PC-9 (cell line): ENCODE measurements around the gene ADD3. TPM values are rescaled to one million over a fixed set of nuclear protein-coding genes. Genes with fewer than 3 reads are reported as not detected.

Experiments
- BruUV-seq: library from RNA; stranded (reverse); fragments of 400-500 nt; replicated peaks from 2 replicates; lab custom pipeline; 2021; lab: Mats Ljungman, UMichigan
- CTCF ChIA-PET: fragments of 300-600 bp; sonication (Branson Sonifier 250); formaldehyde crosslinking; loops from one replicate; lab custom pipeline; 2022; ENCODE audit warnings: antibody characterized with exemption; lab: Charles Lee
- POLR2A ChIA-PET: fragments of 300-600 bp; sonication (Branson Sonifier 250); formaldehyde crosslinking; loops from one replicate; lab custom pipeline; 2022; ENCODE audit warnings: antibody characterized with exemption; ENCODE audit not compliant: unreplicated experiment; lab: Charles Lee
- DNase-seq, 2 experiments: peaks; one replicate each; pipeline versions ENCODE4 v3.0.0 to v3.0.0-alpha.2; 2015 to 2022; ENCODE audit warnings: mixed read lengths in 1 of 2
- H2AFZ ChIP-seq: fragments of 200-600 bp; sonication (generic); 2 replicates; pipeline ENCODE4 v1.8.1; 2017; ENCODE audit warnings: antibody characterized with exemption
- H3F3A ChIP-seq: fragments of 200-600 bp; sonication (generic); 2 replicates; pipeline ENCODE4 v1.8.1; 2017; ENCODE audit warnings: antibody characterized with exemption, mild to moderate bottlenecking, low read depth; ENCODE audit not compliant: insufficient read depth
- H3K27ac ChIP-seq: fragments of 200-600 bp; sonication (generic); 2 replicates; pipeline ENCODE4 v1.6.1; 2016; ENCODE audit warnings: mixed run types
- H3K27me3 ChIP-seq: fragments of 200-600 bp; sonication (generic); 2 replicates; pipeline ENCODE4 v1.6.1; 2016; ENCODE audit warnings: low read depth, mixed run types; ENCODE audit not compliant: insufficient read depth
- H3K36me3 ChIP-seq: fragments of 200-600 bp; sonication (generic); 2 replicates; pipeline ENCODE4 v1.6.1; 2016; ENCODE audit warnings: low read depth, mixed run types
- H3K4me1 ChIP-seq: fragments of 200-600 bp; sonication (generic); replicated peaks from 2 replicates; pipeline ENCODE4 v1.6.1; 2016; ENCODE audit warnings: mixed run types; ENCODE audit not compliant: insufficient read depth
- H3K4me2 ChIP-seq: fragments of 200-600 bp; sonication (generic); 2 replicates; pipeline ENCODE4 v1.6.1; 2017; ENCODE audit warnings: mixed run types
- H3K4me3 ChIP-seq: fragments of 200-600 bp; sonication (generic); 2 replicates; pipeline ENCODE4 v1.6.1; 2016; ENCODE audit warnings: mixed run types
- H3K79me2 ChIP-seq: fragments of 200-600 bp; sonication (generic); 2 replicates; pipeline ENCODE4 v1.6.1; 2017; ENCODE audit warnings: low read depth, mixed run types
- H3K9me2 ChIP-seq: fragments of 200-600 bp; sonication (generic); 2 replicates; pipeline ENCODE4 v1.8.1; 2017; ENCODE audit warnings: mild to moderate bottlenecking; ENCODE audit not compliant: insufficient read depth
- H3K9me3 ChIP-seq: fragments of 200-600 bp; sonication (generic); 2 replicates; pipeline ENCODE4 v1.8.1; 2016; ENCODE audit warnings: low read depth; ENCODE audit not compliant: insufficient read depth
- H4K20me1 ChIP-seq: fragments of 200-600 bp; sonication (generic); 2 replicates; pipeline ENCODE4 v1.8.1; 2017; ENCODE audit not compliant: insufficient read depth
- EZH2 ChIP-seq: fragments of 200-600 bp; sonication (generic); IDR thresholded peaks from 2 replicates; pipeline ENCODE4 v1.8.0; 2017; ENCODE audit warnings: antibody characterized with exemption, low read depth
- intact Hi-C: fragments of 100-400 bp; cut with micrococcal nuclease; formaldehyde crosslinking; loops from one replicate; pipeline ENCODE4 v1.10.0; 2022; ENCODE audit not compliant: unreplicated experiment
- total RNA-seq: library from RNA; stranded (reverse); gene quantifications from 2 replicates; pipeline ENCODE4 v1.2.3, GENCODE V29; 2021
- TF ChIP-seq, protein P1 (sequence below): fragments of 200-600 bp; sonication (generic); conservative IDR thresholded peaks from 2 replicates; pipeline ENCODE4 v1.6.1; 2017; ENCODE audit warnings: mixed run types, antibody characterized with exemption, mild to moderate bottlenecking, moderate library complexity

Gene ADD3
- total RNA-seq, 1 experiment from 2014 or later, result 77.7 TPM

DNA sequence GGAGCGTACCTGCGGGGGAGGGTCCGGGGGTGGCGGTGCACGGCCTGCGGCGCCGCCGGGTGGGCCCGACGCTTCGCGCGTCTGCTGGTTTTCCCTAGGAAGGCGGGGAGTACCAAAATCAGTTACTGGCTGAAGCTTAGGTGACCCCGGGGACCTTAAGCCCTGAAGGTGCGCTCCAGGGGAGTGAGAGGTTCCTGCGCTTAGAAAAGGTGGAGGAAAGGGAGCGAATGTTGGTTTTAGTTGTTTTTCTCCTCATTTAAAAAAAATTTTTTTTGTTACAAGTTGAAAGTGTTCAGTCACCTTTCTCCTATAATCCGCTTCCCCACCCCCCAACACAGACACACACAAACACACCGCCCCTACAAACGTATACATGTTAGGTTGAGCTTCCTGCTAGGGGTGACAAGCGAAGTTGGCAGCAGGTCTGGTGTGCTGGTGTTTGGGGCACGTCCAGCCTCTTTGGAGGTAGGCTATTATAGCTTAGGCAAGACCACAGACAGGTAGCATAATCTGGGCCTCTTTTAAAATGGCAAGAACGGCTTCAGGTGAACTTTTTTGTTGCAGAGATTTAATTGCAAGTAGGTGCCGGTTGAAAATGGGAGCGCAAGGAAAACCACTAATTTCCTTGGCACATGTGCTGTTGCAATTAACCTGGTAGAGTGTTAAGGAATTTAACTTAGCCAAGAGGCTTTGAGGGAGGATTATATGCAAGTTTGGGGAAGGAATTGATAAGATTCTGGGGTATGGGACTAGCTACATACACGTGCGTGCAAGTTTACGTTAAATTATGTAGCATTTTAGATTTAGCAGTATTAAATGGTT lies 945 bp downstream of the ADD3 start:
- H3F3A ChIP-seq, result peaks cover 5% of the 10 kb centered on the region; the same call in 1 of the 2 replicates
- POLR2A ChIA-PET, result interaction anchor here (0.6 kb wide), 1 partner anchor 199 kb away, joined by 8 read pairs; the partner anchor contains the start of gene MXI1
- BruUV-seq, result TSS peak; percentile 24

GRCh38 chr10:110009736-110010475 lies 2.1 kb downstream of the ADD3 start:
- CTCF ChIA-PET, result no interaction called here
- Histone ChIP-seq H3K9me2 (no peaks in the 10 kb centered on the region; the same call in 1 of the 2 replicates), H3K9me3 (no peaks in the 10 kb centered on the region; the same call in 1 of the 2 replicates), H3K4me3 (peak overlapping the region; percentile 91), H3F3A (peaks cover 9% of the 10 kb centered on the region; the same call in 1 of the 2 replicates), H4K20me1 (no peaks in the 10 kb centered on the region), H2AFZ (no peak overlapping the region), H3K27ac (no peak overlapping the region), H3K27me3 (no peaks in the 10 kb centered on the region), H3K4me2 (peak overlapping the region; percentile 100), H3K79me2 (peaks cover 45% of the 10 kb centered on the region), H3K36me3 (no peaks in the 10 kb centered on the region), H3K4me1 (peaks cover 50% of the 10 kb centered on the region)
- POLR2A ChIA-PET, result no interaction called here
- DNase-seq, result no peak
- TF ChIP-seq, protein P1, sequence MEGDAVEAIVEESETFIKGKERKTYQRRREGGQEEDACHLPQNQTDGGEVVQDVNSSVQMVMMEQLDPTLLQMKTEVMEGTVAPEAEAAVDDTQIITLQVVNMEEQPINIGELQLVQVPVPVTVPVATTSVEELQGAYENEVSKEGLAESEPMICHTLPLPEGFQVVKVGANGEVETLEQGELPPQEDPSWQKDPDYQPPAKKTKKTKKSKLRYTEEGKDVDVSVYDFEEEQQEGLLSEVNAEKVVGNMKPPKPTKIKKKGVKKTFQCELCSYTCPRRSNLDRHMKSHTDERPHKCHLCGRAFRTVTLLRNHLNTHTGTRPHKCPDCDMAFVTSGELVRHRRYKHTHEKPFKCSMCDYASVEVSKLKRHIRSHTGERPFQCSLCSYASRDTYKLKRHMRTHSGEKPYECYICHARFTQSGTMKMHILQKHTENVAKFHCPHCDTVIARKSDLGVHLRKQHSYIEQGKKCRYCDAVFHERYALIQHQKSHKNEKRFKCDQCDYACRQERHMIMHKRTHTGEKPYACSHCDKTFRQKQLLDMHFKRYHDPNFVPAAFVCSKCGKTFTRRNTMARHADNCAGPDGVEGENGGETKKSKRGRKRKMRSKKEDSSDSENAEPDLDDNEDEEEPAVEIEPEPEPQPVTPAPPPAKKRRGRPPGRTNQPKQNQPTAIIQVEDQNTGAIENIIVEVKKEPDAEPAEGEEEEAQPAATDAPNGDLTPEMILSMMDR, result no peak
- no peak for TF ChIP-seq EZH2
- BruUV-seq, result no TSS peak
- intact Hi-C loops, result loop anchor here (2.0 to 10.0 kb wide), 6 partner anchors 59 to 197 kb away; partner anchors contain the start of gene MXI1

More for the DNA sequence above, 945 bp downstream of the ADD3 start:
- peak overlapping the region; percentile 91 for H2AFZ ChIP-seq
- H3K27ac ChIP-seq, result no peak overlapping the region
- peaks cover 44% of the 10 kb centered on the region for H3K4me1 ChIP-seq
- no peaks in the 10 kb centered on the region; the same call in 1 of the 2 replicates for H3K9me2 ChIP-seq
- CTCF ChIA-PET, result interaction anchor here (0.5 kb wide), 1 partner anchor 236 kb away, joined by 6 read pairs; no protein-coding TSS in a partner anchor
- TF ChIP-seq EZH2, result no peak
- TF ChIP-seq, protein P1, result no peak
- intact Hi-C loops, result loop anchor here (2.0 to 10.0 kb wide), 6 partner anchors 60 to 199 kb away; partner anchors contain the start of gene MXI1
- H3K4me3 ChIP-seq, result peak overlapping the region; percentile 91
- peak overlapping the region; percentile 100 for H3K4me2 ChIP-seq
- H3K9me3 ChIP-seq, result no peaks in the 10 kb centered on the region; the same call in 1 of the 2 replicates
- H3K36me3 ChIP-seq, result no peaks in the 10 kb centered on the region
- H3K79me2 ChIP-seq, result peaks cover 40% of the 10 kb centered on the region
- no peaks in the 10 kb centered on the region for H4K20me1 ChIP-seq
- H3K27me3 ChIP-seq, result no peaks in the 10 kb centered on the region
- DNase-seq, result peak; percentile 25 to 46
